Mucosa of stomach (tissue), 1 donor: ENCODE data around the gene COL4A4.
"Not testable (repeated sequence)": the region's sequence is repeated elsewhere in the genome, so short reads cannot be mapped to it uniquely, and the experiment has no call there.

ENCODE experiments used
- H3K27me3 ChIP-seq: one replicate; pipeline ENCODE4 v1.7.0; 2013; ENCODE audit warnings: mild to moderate bottlenecking, low read length; ENCODE audit not compliant: control insufficient read depth, insufficient read depth
- H3K36me3 ChIP-seq: one replicate; pipeline ENCODE4 v1.7.0; 2013; ENCODE audit warnings: low read length; ENCODE audit not compliant: control insufficient read depth, insufficient read depth
- H3K4me1 ChIP-seq: one replicate; pipeline ENCODE4 v1.7.0; 2013; ENCODE audit warnings: mild to moderate bottlenecking, low read length; ENCODE audit not compliant: control insufficient read depth, insufficient read depth
- H3K4me3 ChIP-seq: one replicate; pipeline ENCODE4 v1.7.0; 2013; ENCODE audit warnings: low read length
- H3K9ac ChIP-seq: one replicate; pipeline ENCODE4 v1.7.0; 2013; ENCODE audit warnings: mild to moderate bottlenecking, low read length, moderate library complexity
- H3K9me3 ChIP-seq: one replicate; pipeline ENCODE4 v1.7.0; 2013; ENCODE audit warnings: mild to moderate bottlenecking, low read length, moderate library complexity; ENCODE audit not compliant: control insufficient read depth
- donor health status: Pancreatic carcinoma.

Gene COL4A4

GRCh38 chr2:227099340-227099739 lies 64.7 kb downstream of the COL4A4 start:
- Histone ChIP-seq H3K9me3 (no peaks in the 10 kb centered on the region), H3K4me3 (no peak overlapping the region), H3K9ac (no peak overlapping the region), H3K4me1 (peaks cover 11% of the 10 kb centered on the region), H3K27me3 (no peaks in the 10 kb centered on the region), H3K36me3 (no peaks in the 10 kb centered on the region)

- no peak overlapping the region for H3K9ac ChIP-seq
- H3K9me3 ChIP-seq = no peaks in the 10 kb centered on the region
- H3K27me3 ChIP-seq = no peaks in the 10 kb centered on the region
- peaks cover 11% of the 10 kb centered on the region for H3K4me1 ChIP-seq
- no peak overlapping the region for H3K4me3 ChIP-seq
- no peaks in the 10 kb centered on the region for H3K36me3 ChIP-seq
Observed at GRCh38 chr2:227098162-227098515, 65.9 kb downstream of the COL4A4 start.

GRCh38 chr2:227097495-227098161 lies 66.4 kb downstream of the COL4A4 start:
- Histone ChIP-seq H3K4me3 (no peak overlapping the region), H3K36me3 (no peaks in the 10 kb centered on the region), H3K9me3 (no peaks in the 10 kb centered on the region), H3K27me3 (no peaks in the 10 kb centered on the region), H3K4me1 (peaks cover 11% of the 10 kb centered on the region), H3K9ac (no peak overlapping the region)

GRCh38 chr2:227095346-227095745 lies 68.7 kb downstream of the COL4A4 start:
- Histone ChIP-seq H3K9me3 (no peaks in the 10 kb centered on the region), H3K36me3 (no peaks in the 10 kb centered on the region), H3K4me1 (peaks cover 11% of the 10 kb centered on the region)

GRCh38 chr2:227082286-227082685 lies 81.7 kb downstream of the COL4A4 start:
- Histone ChIP-seq H3K9me3 (no peaks in the 10 kb centered on the region), H3K9ac (no peak overlapping the region), H3K4me3 (no peak overlapping the region), H3K4me1 (peaks cover 5% of the 10 kb centered on the region), H3K36me3 (no peaks in the 10 kb centered on the region), H3K27me3 (no peaks in the 10 kb centered on the region)

More at GRCh38 chr2:227095346-227095745, 68.7 kb downstream of the COL4A4 start:
- no peaks in the 10 kb centered on the region for H3K27me3 ChIP-seq
- no peak overlapping the region for H3K4me3 ChIP-seq
- no peak overlapping the region for H3K9ac ChIP-seq

GRCh38 chr2:227079726-227080125 lies 84.3 kb downstream of the COL4A4 start:
- no peak overlapping the region for H3K9ac ChIP-seq
- no peaks in the 10 kb centered on the region for H3K9me3 ChIP-seq
- H3K4me3 ChIP-seq = no peak overlapping the region
- H3K4me1 ChIP-seq = no peaks in the 10 kb centered on the region
- H3K36me3 ChIP-seq = no peaks in the 10 kb centered on the region
- no peaks in the 10 kb centered on the region for H3K27me3 ChIP-seq

GRCh38 chr2:227065065-227065464 lies 98.9 kb downstream of the COL4A4 start:
- H3K4me1 ChIP-seq, H3K27me3 ChIP-seq, H3K9me3 ChIP-seq, H3K9ac ChIP-seq, H3K4me3 ChIP-seq, H3K36me3 ChIP-seq: not testable (repeated sequence)

GRCh38 chr2:227058888-227059399 lies 105.1 kb downstream of the COL4A4 start:
- Histone ChIP-seq H3K4me1 (no peaks in the 10 kb centered on the region), H3K4me3 (no peak overlapping the region), H3K9me3 (no peaks in the 10 kb centered on the region), H3K9ac (no peak overlapping the region), H3K27me3 (no peaks in the 10 kb centered on the region), H3K36me3 (no peaks in the 10 kb centered on the region)

- no peaks in the 10 kb centered on the region for H3K9me3 ChIP-seq
- H3K4me3 ChIP-seq = no peak overlapping the region
- H3K27me3 ChIP-seq = no peaks in the 10 kb centered on the region
- no peaks in the 10 kb centered on the region for H3K36me3 ChIP-seq
- no peaks in the 10 kb centered on the region for H3K4me1 ChIP-seq
- H3K9ac ChIP-seq = no peak overlapping the region
Observed at GRCh38 chr2:227057743-227058447, 106.1 kb downstream of the COL4A4 start.

- Histone ChIP-seq H3K9ac (no peak overlapping the region), H3K4me3 (no peak overlapping the region), H3K4me1 (no peaks in the 10 kb centered on the region), H3K36me3 (no peaks in the 10 kb centered on the region), H3K27me3 (no peaks in the 10 kb centered on the region), H3K9me3 (no peaks in the 10 kb centered on the region)
Observed at GRCh38 chr2:227057060-227057459, 106.9 kb downstream of the COL4A4 start.

- Histone ChIP-seq H3K9ac (no peak overlapping the region), H3K9me3 (no peaks in the 10 kb centered on the region), H3K36me3 (no peaks in the 10 kb centered on the region), H3K27me3 (no peaks in the 10 kb centered on the region), H3K4me3 (no peak overlapping the region), H3K4me1 (no peaks in the 10 kb centered on the region)
Observed at GRCh38 chr2:227054006-227054405, 110.0 kb downstream of the COL4A4 start.

- no peak overlapping the region for H3K4me3 ChIP-seq
- H3K9ac ChIP-seq = no peak overlapping the region
- H3K27me3 ChIP-seq = no peaks in the 10 kb centered on the region
- no peaks in the 10 kb centered on the region for H3K36me3 ChIP-seq
- no peaks in the 10 kb centered on the region for H3K4me1 ChIP-seq
- no peaks in the 10 kb centered on the region for H3K9me3 ChIP-seq
Observed at GRCh38 chr2:227052879-227053278, 111.1 kb downstream of the COL4A4 start.
